ENCODE measurements around the gene MAP2. TPM values are rescaled to one million over a fixed set of nuclear protein-coding genes. Genes with fewer than 3 reads are reported as not detected.

Gene MAP2
- total RNA-seq, 2 experiments from 2014 or later = 0.16 to 0.20 TPM

- ChIA-PET CTCF (no interaction called here), POLR2A (no interaction called here)
- no peak for DNase-seq
- Mint-ChIP-seq H3K9me3 (peaks cover 2% of the 10 kb centered on the region), H3K27ac (no peak overlapping the region), H3K4me1 (ENCODE audit: low read depth) (no peaks in the 10 kb centered on the region), H3K4me3 (no peak overlapping the region), H3K27me3 (no peaks in the 10 kb centered on the region), H3K36me3 (ENCODE audit: low read depth) (no peaks in the 10 kb centered on the region)
- no peak overlapping the region for H3K27ac ChIP-seq (ENCODE audit: low read depth in 1 of 2, low read length in 2 of 2)
- H3K36me3 ChIP-seq (ENCODE audit: insufficient read depth, low read length) = no peaks in the 10 kb centered on the region
- TF ChIP-seq, protein P1, sequence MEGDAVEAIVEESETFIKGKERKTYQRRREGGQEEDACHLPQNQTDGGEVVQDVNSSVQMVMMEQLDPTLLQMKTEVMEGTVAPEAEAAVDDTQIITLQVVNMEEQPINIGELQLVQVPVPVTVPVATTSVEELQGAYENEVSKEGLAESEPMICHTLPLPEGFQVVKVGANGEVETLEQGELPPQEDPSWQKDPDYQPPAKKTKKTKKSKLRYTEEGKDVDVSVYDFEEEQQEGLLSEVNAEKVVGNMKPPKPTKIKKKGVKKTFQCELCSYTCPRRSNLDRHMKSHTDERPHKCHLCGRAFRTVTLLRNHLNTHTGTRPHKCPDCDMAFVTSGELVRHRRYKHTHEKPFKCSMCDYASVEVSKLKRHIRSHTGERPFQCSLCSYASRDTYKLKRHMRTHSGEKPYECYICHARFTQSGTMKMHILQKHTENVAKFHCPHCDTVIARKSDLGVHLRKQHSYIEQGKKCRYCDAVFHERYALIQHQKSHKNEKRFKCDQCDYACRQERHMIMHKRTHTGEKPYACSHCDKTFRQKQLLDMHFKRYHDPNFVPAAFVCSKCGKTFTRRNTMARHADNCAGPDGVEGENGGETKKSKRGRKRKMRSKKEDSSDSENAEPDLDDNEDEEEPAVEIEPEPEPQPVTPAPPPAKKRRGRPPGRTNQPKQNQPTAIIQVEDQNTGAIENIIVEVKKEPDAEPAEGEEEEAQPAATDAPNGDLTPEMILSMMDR (IDR thresholded peaks at IDR 0.05) = no peak
- no peaks in the 10 kb centered on the region for H3K27me3 ChIP-seq (ENCODE audit: control insufficient read depth in 1 of 2, insufficient read depth in 2 of 2, low read length in 2 of 2)
- intact Hi-C loops (cut with DNase I, micrococcal nuclease) = no loop called here
- no peaks in the 10 kb centered on the region for H3K9me3 ChIP-seq (ENCODE audit: control insufficient read depth in 1 of 2, insufficient read depth in 1 of 2, low read length in 2 of 2)
- no peaks in the 10 kb centered on the region for H3K4me1 ChIP-seq (ENCODE audit: insufficient read depth, low read length)
- ATAC-seq (ENCODE audit: poor library complexity) = no peak
- H3K4me3 ChIP-seq (ENCODE audit: low read length) = no peak overlapping the region
Observed at GRCh38 chr2:209517436-209517835, 93.6 kb downstream of the MAP2 start.

DNA sequence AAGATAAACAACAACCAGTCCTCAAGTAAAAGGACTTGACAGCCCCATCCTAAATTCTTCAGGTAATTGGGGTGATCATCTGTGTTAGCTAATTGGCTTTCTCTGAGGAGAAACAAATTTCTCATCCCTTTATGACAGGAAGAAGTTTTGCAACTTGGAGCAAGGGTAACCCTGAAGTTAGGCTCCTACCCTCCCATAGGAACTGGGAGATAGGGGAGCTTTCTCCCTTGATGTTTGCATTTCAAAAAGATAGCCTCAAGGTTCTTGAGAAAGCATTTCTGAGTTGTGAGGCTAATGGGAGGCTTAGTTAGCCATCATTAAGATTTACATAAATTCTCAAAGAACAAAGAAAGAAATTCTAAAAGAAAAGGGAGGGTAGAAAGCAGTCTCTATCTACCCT, 95.4 kb downstream of the MAP2 start:
- Histone ChIP-seq H3K4me1 (ENCODE audit: insufficient read depth, low read length) (no peaks in the 10 kb centered on the region), H3K36me3 (ENCODE audit: insufficient read depth, low read length) (no peaks in the 10 kb centered on the region), H3K9me3 (ENCODE audit: control insufficient read depth in 1 of 2, insufficient read depth in 1 of 2, low read length in 2 of 2) (no peaks in the 10 kb centered on the region), H3K27me3 (ENCODE audit: control insufficient read depth in 1 of 2, insufficient read depth in 2 of 2, low read length in 2 of 2) (no peaks in the 10 kb centered on the region), H3K4me3 (ENCODE audit: low read length) (no peak overlapping the region), H3K27ac (ENCODE audit: low read depth in 1 of 2, low read length in 2 of 2) (no peak overlapping the region)
- CTCF ChIA-PET = no interaction called here
- H3K4me1 Mint-ChIP-seq (ENCODE audit: low read depth) = no peaks in the 10 kb centered on the region
- TF ChIP-seq, protein P1 (IDR thresholded peaks at IDR 0.05) = no peak
- intact Hi-C loops (cut with DNase I, micrococcal nuclease) = no loop called here
- H3K36me3 Mint-ChIP-seq (ENCODE audit: low read depth) = no peaks in the 10 kb centered on the region
- H3K4me3 Mint-ChIP-seq = no peak overlapping the region
- DNase-seq (no peak), ATAC-seq (ENCODE audit: poor library complexity) (no peak)
- H3K27ac Mint-ChIP-seq = no peak overlapping the region
- peaks cover 2% of the 10 kb centered on the region for H3K9me3 Mint-ChIP-seq
- POLR2A ChIA-PET = no interaction called here
- H3K27me3 Mint-ChIP-seq = no peaks in the 10 kb centered on the region

DNA sequence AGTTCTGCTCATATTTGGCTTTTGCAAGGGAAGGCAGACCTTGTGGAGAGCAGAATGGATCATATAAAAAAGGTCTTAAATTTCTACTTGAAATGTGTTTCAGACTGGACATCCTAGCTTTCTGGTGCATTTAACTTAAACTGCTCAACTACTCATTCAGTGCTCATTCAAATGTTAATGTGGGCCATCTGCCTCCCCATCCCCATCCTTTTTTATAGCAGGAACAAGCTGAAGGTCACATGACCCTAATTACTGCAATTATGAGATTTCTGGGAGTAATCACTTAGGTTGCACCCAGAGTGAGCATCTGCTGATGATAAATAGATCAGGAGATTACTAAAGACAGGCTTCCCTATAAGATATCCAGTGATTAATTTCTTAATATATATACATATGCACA, 96.1 kb downstream of the MAP2 start:
- TF ChIP-seq, protein P1 (IDR thresholded peaks at IDR 0.05) = no peak
- no peak overlapping the region for H3K4me3 ChIP-seq (ENCODE audit: low read length)
- H3K27ac ChIP-seq (ENCODE audit: low read depth in 1 of 2, low read length in 2 of 2) = no peak overlapping the region
- no peak for ATAC-seq (ENCODE audit: poor library complexity)
- H3K27me3 ChIP-seq (ENCODE audit: control insufficient read depth in 1 of 2, insufficient read depth in 2 of 2, low read length in 2 of 2) = no peaks in the 10 kb centered on the region
- POLR2A ChIA-PET = no interaction called here
- no peak for DNase-seq
- Mint-ChIP-seq H3K27me3 (no peaks in the 10 kb centered on the region), H3K4me3 (no peak overlapping the region), H3K27ac (no peak overlapping the region), H3K9me3 (peaks cover 2% of the 10 kb centered on the region), H3K36me3 (ENCODE audit: low read depth) (no peaks in the 10 kb centered on the region), H3K4me1 (ENCODE audit: low read depth) (no peaks in the 10 kb centered on the region)
- intact Hi-C loops (cut with DNase I, micrococcal nuclease) = no loop called here
- H3K9me3 ChIP-seq (ENCODE audit: control insufficient read depth in 1 of 2, insufficient read depth in 1 of 2, low read length in 2 of 2) = no peaks in the 10 kb centered on the region
- CTCF ChIA-PET = no interaction called here
- no peaks in the 10 kb centered on the region for H3K4me1 ChIP-seq (ENCODE audit: insufficient read depth, low read length)
- no peaks in the 10 kb centered on the region for H3K36me3 ChIP-seq (ENCODE audit: insufficient read depth, low read length)

All from CD4-positive, alpha-beta T cell (primary cell).